Measurements from ENCODE around the gene CUL7. TPM values are rescaled to one million over a fixed set of nuclear protein-coding genes. Genes with fewer than 3 reads are reported as not detected.
"Not testable (repeated sequence)": the region's sequence is repeated elsewhere in the genome, so short reads cannot be mapped to it uniquely, and the experiment has no call there.

Gene CUL7
- total RNA-seq, 1 experiment from 2014 or later: 34.1 TPM

- intact Hi-C loops (cut with micrococcal nuclease): no loop called here
- RAD21 ChIA-PET (ENCODE audit: low non-redundant PET in 1 of 2, low total read pairs in 2 of 2, uncharacterized antibody in 2 of 2, unreplicated experiment in 2 of 2): no interaction called here
- CTCF ChIA-PET: no interaction called here
- H3K27ac ChIP-seq (ENCODE audit: low read depth, low read length): no peak overlapping the region
- BruUV-seq (replicated peaks): no TSS peak
- no peak overlapping the region for H3K4me2 ChIP-seq (ENCODE audit: low read length)
- peaks cover 0 to 3% of the 10 kb centered on the region in 2 experiments; a peak in 1 of 4 replicates for H3K36me3 ChIP-seq (ENCODE audit: control insufficient read depth in 1 of 2, insufficient read depth in 2 of 2, low read length in 2 of 2)
- no peaks in the 10 kb centered on the region for H3K27me3 ChIP-seq (ENCODE audit: insufficient read depth, low read length)
- no peak overlapping the region for H3K9ac ChIP-seq (ENCODE audit: low read length)
- ATAC-seq: no peak
- no peaks in the 10 kb centered on the region for H4K20me1 ChIP-seq (ENCODE audit: insufficient read depth)
- TF ChIP-seq CTCF (IDR thresholded peaks at IDR 0.05 in 2 of 3, conservative IDR thresholded peaks at IDR 0.05 in 1 of 3; ENCODE audit: borderline replicate concordance in 1 of 3, insufficient read depth in 1 of 3, low read depth in 2 of 3, low read length in 2 of 3) (no peak), ATF3 (IDR thresholded peaks at IDR 0.05) (no peak), CBX3 (IDR thresholded peaks at IDR 0.05; ENCODE audit: low read depth) (no peak), POLR2AphosphoS5 (IDR thresholded peaks at IDR 0.05; ENCODE audit: low read depth, low read length) (no peak), ZBTB33 (IDR thresholded peaks at IDR 0.05; ENCODE audit: extremely low read depth, insufficient replicate concordance, low read length) (no peak)
- H3K9me2 ChIP-seq (ENCODE audit: insufficient read depth): no peaks in the 10 kb centered on the region
- no peak for DNase-seq (ENCODE audit: low read depth, low spot score)
- POLR2A ChIA-PET: no interaction called here
- no peaks in the 10 kb centered on the region for H3K9me3 ChIP-seq (ENCODE audit: control insufficient read depth in 1 of 2, insufficient read depth in 1 of 2, low read depth in 1 of 2, low read length in 2 of 2)
- H3K79me2 ChIP-seq (ENCODE audit: insufficient read depth, low read length): 0 out of 2 replicates have a peak, but pooled peaks cover 2% of the 10 kb centered on the region
- no peaks in the 10 kb centered on the region for H3K4me1 ChIP-seq (ENCODE audit: control insufficient read depth in 1 of 2, insufficient read depth in 2 of 2, low read length in 2 of 2)
- H2AFZ ChIP-seq (ENCODE audit: low read depth, low read length, poor library complexity, severe bottlenecking): no peak overlapping the region
- H3K4me3 ChIP-seq (replicated peaks in 1 of 2; ENCODE audit: low read depth in 1 of 2, low read length in 2 of 2): no peak overlapping the region
These were observed 51.8 kb downstream of the CUL7 start for GRCh38 chr6:43001843-43002242.

- ATAC-seq; H3K27ac ChIP-seq (ENCODE audit: low read depth, low read length); H3K4me1 ChIP-seq (ENCODE audit: control insufficient read depth in 1 of 2, insufficient read depth in 2 of 2, low read length in 2 of 2); H2AFZ ChIP-seq (ENCODE audit: low read depth, low read length, poor library complexity, severe bottlenecking); H3K9me3 ChIP-seq (ENCODE audit: control insufficient read depth in 1 of 2, insufficient read depth in 1 of 2, low read depth in 1 of 2, low read length in 2 of 2); H3K27me3 ChIP-seq (ENCODE audit: insufficient read depth, low read length); H3K36me3 ChIP-seq (ENCODE audit: control insufficient read depth in 1 of 2, insufficient read depth in 2 of 2, low read length in 2 of 2); H3K9me2 ChIP-seq (ENCODE audit: insufficient read depth); CTCF ChIA-PET; BruUV-seq (replicated peaks); H3K9ac ChIP-seq (ENCODE audit: low read length); H3K4me3 ChIP-seq (replicated peaks in 1 of 2; ENCODE audit: low read depth in 1 of 2, low read length in 2 of 2); DNase-seq (ENCODE audit: low read depth, low spot score); RAD21 ChIA-PET (ENCODE audit: low non-redundant PET in 1 of 2, low total read pairs in 2 of 2, uncharacterized antibody in 2 of 2, unreplicated experiment in 2 of 2); H3K79me2 ChIP-seq (ENCODE audit: insufficient read depth, low read length); H3K4me2 ChIP-seq (ENCODE audit: low read length); POLR2A ChIA-PET; H4K20me1 ChIP-seq (ENCODE audit: insufficient read depth); intact Hi-C loops (cut with micrococcal nuclease): not testable (repeated sequence)
These were observed 55.4 kb downstream of the CUL7 start for GRCh38 chr6:42998205-42998604.

All from HCT116 (cell line).